MCF 10A (cell line): Measurements from ENCODE around the gene MRPL57. TPM values are rescaled to one million over a fixed set of nuclear protein-coding genes. Genes with fewer than 3 reads are reported as not detected.
"Not testable (repeated sequence)": the region's sequence is repeated elsewhere in the genome, so short reads cannot be mapped to it uniquely, and the experiment has no call there.

ENCODE experiments used
- BruUV-seq: library from RNA; stranded (reverse); fragments of 400-500 nt; replicated peaks from 2 replicates; lab custom pipeline; 2021; lab: Mats Ljungman, UMichigan
- CTCF ChIA-PET: fragments of 300-600 bp; sonication (Branson Sonifier 250); formaldehyde crosslinking; extraction: SDS; loops from one replicate; lab custom pipeline; 2021; ENCODE audit warnings: antibody characterized with exemption, inconsistent platforms; lab: Yijun Ruan, JAX
- POLR2A ChIA-PET: fragments of 300-600, 350-650 bp; sonication (Branson Sonifier 250); formaldehyde crosslinking; extraction: SDS; loops from one replicate; lab custom pipeline; 2020; ENCODE audit warnings: antibody characterized with exemption, inconsistent platforms; lab: Yijun Ruan, JAX
- DNase-seq: peaks from one replicate; pipeline ENCODE4 v3.0.0-alpha.2; 2018; ENCODE audit not compliant: unreplicated experiment
- H3K27ac Mint-ChIP-seq: one replicate; pipeline ENCODE4 v1.8.0; 2022; ENCODE audit warnings: mild to moderate bottlenecking, low read depth, mixed read lengths; ENCODE audit not compliant: unreplicated experiment
- H3K27me3 Mint-ChIP-seq: one replicate; pipeline ENCODE4 v1.8.0; 2022; ENCODE audit warnings: mixed read lengths; ENCODE audit not compliant: insufficient read depth, unreplicated experiment
- H3K36me3 Mint-ChIP-seq: one replicate; pipeline ENCODE4 v1.8.0; 2022; ENCODE audit warnings: mild to moderate bottlenecking, moderate library complexity, mixed read lengths; ENCODE audit not compliant: insufficient read depth, unreplicated experiment
- H3K4me1 Mint-ChIP-seq: one replicate; pipeline ENCODE4 v1.8.0; 2022; ENCODE audit warnings: mixed read lengths; ENCODE audit not compliant: insufficient read depth, unreplicated experiment
- H3K4me3 Mint-ChIP-seq: one replicate; pipeline ENCODE4 v1.8.0; 2022; ENCODE audit warnings: mild to moderate bottlenecking, moderate library complexity, mixed read lengths; ENCODE audit not compliant: unreplicated experiment
- H3K9me3 Mint-ChIP-seq: one replicate; pipeline ENCODE4 v1.8.0; 2022; ENCODE audit warnings: mixed read lengths; ENCODE audit not compliant: unreplicated experiment
- intact Hi-C: fragments of 100-400 bp; cut with micrococcal nuclease; formaldehyde crosslinking; loops from 2 replicates; pipeline ENCODE4 v1.14.1; 2022
- total RNA-seq: library from RNA; stranded (reverse); gene quantifications from 2 replicates; pipeline ENCODE4 v1.2.3, GENCODE V29; 2022
- TF ChIP-seq, protein P1 (sequence below): fragments of 200-600 bp; IDR thresholded peaks from one replicate; pipeline ENCODE4 v1.8.0; 2022; ENCODE audit warnings: antibody characterized with exemption, mild to moderate bottlenecking; ENCODE audit not compliant: unreplicated experiment

Gene MRPL57
- total RNA-seq, 1 experiment from 2014 or later, result 20.8 TPM

DNA sequence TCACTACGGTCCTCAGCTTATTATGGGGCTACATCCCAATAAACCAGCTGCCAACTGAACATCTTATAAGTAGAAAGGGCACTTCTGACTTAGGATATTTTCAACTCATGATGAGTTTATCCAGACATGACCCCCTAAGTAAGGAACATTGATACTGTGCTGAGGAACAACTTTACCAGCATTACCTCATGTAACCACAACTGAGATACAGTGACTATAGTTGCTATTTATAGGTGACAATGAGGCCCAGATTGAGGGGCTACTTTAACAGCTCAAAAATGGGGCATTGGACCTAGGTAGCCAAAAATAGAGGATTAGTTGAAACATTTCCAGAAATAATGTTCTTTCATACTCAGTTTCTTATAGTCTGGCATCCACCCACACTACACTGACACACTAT is 26.9 kb upstream of the MRPL57 start:
- TF ChIP-seq, protein P1, sequence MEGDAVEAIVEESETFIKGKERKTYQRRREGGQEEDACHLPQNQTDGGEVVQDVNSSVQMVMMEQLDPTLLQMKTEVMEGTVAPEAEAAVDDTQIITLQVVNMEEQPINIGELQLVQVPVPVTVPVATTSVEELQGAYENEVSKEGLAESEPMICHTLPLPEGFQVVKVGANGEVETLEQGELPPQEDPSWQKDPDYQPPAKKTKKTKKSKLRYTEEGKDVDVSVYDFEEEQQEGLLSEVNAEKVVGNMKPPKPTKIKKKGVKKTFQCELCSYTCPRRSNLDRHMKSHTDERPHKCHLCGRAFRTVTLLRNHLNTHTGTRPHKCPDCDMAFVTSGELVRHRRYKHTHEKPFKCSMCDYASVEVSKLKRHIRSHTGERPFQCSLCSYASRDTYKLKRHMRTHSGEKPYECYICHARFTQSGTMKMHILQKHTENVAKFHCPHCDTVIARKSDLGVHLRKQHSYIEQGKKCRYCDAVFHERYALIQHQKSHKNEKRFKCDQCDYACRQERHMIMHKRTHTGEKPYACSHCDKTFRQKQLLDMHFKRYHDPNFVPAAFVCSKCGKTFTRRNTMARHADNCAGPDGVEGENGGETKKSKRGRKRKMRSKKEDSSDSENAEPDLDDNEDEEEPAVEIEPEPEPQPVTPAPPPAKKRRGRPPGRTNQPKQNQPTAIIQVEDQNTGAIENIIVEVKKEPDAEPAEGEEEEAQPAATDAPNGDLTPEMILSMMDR, result no peak
- CTCF ChIA-PET, result interaction anchor here (0.6 to 1.2 kb wide), 3 partner anchors 11 to 133 kb away, joined by 4 to 5 read pairs (median 4); no protein-coding TSS in a partner anchor
- Mint-ChIP-seq H3K27me3 (no peaks in the 10 kb centered on the region), H3K4me3 (no peak overlapping the region), H3K4me1 (no peaks in the 10 kb centered on the region), H3K9me3 (no peaks in the 10 kb centered on the region), H3K36me3 (peaks cover 50% of the 10 kb centered on the region), H3K27ac (no peak overlapping the region)
- intact Hi-C loops, result no loop called here
- POLR2A ChIA-PET, result interaction anchor here (0.9 kb wide), 1 partner anchor 26 kb away, joined by 3 read pairs; the partner anchor contains the start of genes MRPL57 and SKA3
- no peak for DNase-seq
- no TSS peak for BruUV-seq

DNA sequence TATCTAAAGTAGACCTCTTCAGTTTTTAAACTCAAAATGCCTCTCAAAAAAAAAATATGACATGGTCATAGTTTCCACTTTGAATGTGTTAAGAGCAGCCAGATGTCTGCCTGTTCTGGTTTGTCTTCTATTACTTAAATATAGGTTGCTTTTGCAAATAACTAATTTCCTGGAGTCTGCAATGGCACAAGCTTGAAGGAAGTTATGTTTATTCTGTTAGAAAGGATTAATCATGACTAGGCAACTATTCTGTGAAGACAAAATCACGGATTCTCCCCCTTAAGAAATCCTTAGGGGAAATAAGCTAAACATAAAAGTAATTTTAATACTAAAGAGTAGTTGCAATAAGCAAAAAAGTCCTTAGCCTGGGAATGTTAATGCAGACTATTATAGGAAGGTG is 26.4 kb upstream of the MRPL57 start:
- DNase-seq, result no peak
- intact Hi-C loops, result no loop called here
- Mint-ChIP-seq H3K4me3 (no peak overlapping the region), H3K36me3 (peaks cover 45% of the 10 kb centered on the region), H3K9me3 (no peaks in the 10 kb centered on the region), H3K27ac (no peak overlapping the region), H3K4me1 (no peaks in the 10 kb centered on the region), H3K27me3 (no peaks in the 10 kb centered on the region)
- CTCF ChIA-PET, result interaction anchor here (1.0 to 1.2 kb wide), 2 partner anchors 21 to 132 kb away, joined by 4 to 5 read pairs; no protein-coding TSS in a partner anchor
- BruUV-seq, result no TSS peak
- POLR2A ChIA-PET, result no interaction called here
- TF ChIP-seq, protein P1, result no peak

DNA sequence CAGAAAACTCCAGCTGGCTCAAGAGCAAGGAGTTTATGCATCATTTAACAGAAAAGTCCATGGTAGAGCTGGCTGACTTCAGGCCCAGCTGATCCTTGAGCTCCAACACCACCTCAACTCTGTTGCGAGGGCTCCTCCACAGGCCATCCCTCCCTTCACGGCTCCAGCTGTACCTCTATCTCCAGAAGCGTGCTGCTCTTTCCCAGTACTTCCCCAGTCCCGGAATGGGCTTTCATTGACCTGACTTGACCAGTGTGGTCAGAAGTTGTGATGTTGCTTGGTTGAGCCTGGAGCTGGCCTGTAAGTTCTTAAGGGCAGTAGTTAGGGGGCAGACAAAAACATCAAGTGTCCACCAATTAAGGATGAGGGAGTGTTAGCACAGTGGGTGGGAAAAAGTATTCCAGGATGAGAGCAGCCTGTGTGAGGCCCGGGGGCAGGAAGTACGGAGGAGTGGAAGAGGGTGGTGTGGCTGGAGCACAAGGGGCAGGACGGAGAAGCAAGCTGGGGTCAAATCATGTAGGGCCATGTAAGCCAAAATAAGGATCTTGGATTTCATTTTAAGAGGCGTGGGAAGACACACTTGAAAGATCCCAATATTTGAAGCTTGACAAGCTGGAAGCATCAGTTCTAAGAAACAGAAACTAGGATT is 24.1 kb upstream of the MRPL57 start:
- Mint-ChIP-seq H3K27me3 (no peaks in the 10 kb centered on the region), H3K36me3 (peaks cover 32% of the 10 kb centered on the region), H3K4me1 (no peaks in the 10 kb centered on the region), H3K27ac (no peak overlapping the region), H3K4me3 (no peak overlapping the region), H3K9me3 (no peaks in the 10 kb centered on the region)
- intact Hi-C loops, result no loop called here
- no peak for DNase-seq
- BruUV-seq, result no TSS peak
- POLR2A ChIA-PET, result interaction anchor here (1.2 kb wide), 1 partner anchor 17 kb away, joined by 4 read pairs; no protein-coding TSS in a partner anchor
- TF ChIP-seq, protein P1, result no peak
- CTCF ChIA-PET, result interaction anchor here (0.6 to 1.0 kb wide), 2 partner anchors 25 to 996 kb away, joined by 3 to 4 read pairs; no protein-coding TSS in a partner anchor

DNA sequence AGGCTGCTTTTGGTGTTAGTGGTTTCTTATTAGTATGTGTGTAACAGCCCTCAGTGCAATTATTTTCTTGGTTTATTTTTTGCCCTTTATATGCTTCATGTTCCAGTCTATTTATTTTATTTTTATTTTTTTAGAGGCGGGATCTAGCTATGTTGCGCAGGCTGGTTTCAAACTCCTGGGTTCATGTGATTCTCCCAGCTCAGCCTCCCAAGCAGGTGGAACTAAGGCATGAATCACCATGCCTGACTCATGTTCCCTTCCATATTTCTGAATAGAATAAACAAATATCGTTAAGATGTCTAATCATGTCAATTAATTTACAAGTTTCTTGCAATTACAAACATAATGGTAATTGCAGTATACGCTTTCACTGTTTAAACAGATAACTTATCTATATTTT is 11.8 kb upstream of the MRPL57 start:
- H3K27me3 Mint-ChIP-seq, result no peaks in the 10 kb centered on the region
- intact Hi-C loops, result no loop called here
- H3K9me3 Mint-ChIP-seq, result no peaks in the 10 kb centered on the region
- POLR2A ChIA-PET, result interaction anchor here (7.3 kb wide), 1 partner anchor 12 kb away, joined by 52 read pairs; the partner anchor contains the start of genes MRPL57 and SKA3
- CTCF ChIA-PET, result no interaction called here
- BruUV-seq, result no TSS peak
- peak; percentile 67 for DNase-seq
- no peak overlapping the region for H3K4me3 Mint-ChIP-seq
- peaks cover 5% of the 10 kb centered on the region for H3K4me1 Mint-ChIP-seq
- TF ChIP-seq, protein P1, result no peak
- peaks cover 14% of the 10 kb centered on the region for H3K36me3 Mint-ChIP-seq
- H3K27ac Mint-ChIP-seq, result peak overlapping the region; percentile 50

DNA sequence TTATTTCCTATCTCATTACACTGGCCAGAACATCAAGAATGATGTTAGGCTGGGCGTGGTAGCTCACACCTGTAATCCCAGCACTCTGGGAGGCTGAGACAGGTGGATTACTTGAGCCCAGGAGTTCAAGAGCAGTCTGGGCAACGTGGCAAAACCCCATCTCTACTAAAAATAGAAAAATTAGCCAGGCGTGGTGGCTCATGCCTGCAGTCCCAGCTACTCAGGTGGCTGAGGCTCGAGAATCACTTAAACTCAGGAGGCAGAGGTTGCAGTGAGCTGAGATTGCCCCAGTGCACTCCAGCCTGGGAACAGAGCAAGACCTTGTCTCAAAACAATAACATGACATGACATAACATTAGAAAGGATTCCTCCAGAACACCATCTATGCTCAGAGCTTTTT is 10.9 kb upstream of the MRPL57 start:
- H3K9me3 Mint-ChIP-seq, BruUV-seq, H3K4me3 Mint-ChIP-seq, H3K27me3 Mint-ChIP-seq, H3K36me3 Mint-ChIP-seq, intact Hi-C loops, DNase-seq, H3K4me1 Mint-ChIP-seq: not testable (repeated sequence)
- POLR2A ChIA-PET, result interaction anchor here (0.7 to 7.3 kb wide), 3 partner anchors 11 to 815 kb away, joined by 3 to 52 read pairs (median 3); partner anchors contain the start of genes MRPL57 and SKA3
- CTCF ChIA-PET, result interaction anchor here (0.6 kb wide), 4 partner anchors 11 to 105 kb away, joined by 3 to 4 read pairs (median 4); partner anchors contain the start of gene SKA3
- peak overlapping the region; percentile 40 for H3K27ac Mint-ChIP-seq
